Stimulated activated CD8-positive, alpha-beta memory T cell treated with anti-CD3 and anti-CD28 coated beads, Interleukin-2, amount 100 ng/mL, for 48 hours (primary cell): ENCODE data around the gene ADRA2C.

Source experiments
- DNase-seq, 2 donors: peaks; one replicate each; pipeline ENCODE4 v3.0.0-alpha.2; 2020; ENCODE audit warnings: low read depth in 2 of 2

Gene ADRA2C

GRCh38 chr4:3766036-3766784 lies at the start of gene ADRA2C:
TSS of gene ADRA2C (plus strand) at chr4:3766385. CDS start at chr4:3766607, 222 bp downstream.
- DNase-seq = no peak

GRCh38 chr4:3716631-3717235 lies 49.5 kb upstream of the ADRA2C start:
- no peak for DNase-seq

GRCh38 chr4:3717241-3717640 lies 48.9 kb upstream of the ADRA2C start:
- DNase-seq = no peak

- DNase-seq = no peak
These were observed 47.7 kb upstream of the ADRA2C start for GRCh38 chr4:3718462-3718861.

GRCh38 chr4:3719191-3719590 lies 47.0 kb upstream of the ADRA2C start:
- DNase-seq = no peak

- DNase-seq = no peak
These were observed 46.3 kb upstream of the ADRA2C start for GRCh38 chr4:3719836-3720235.

GRCh38 chr4:3720466-3720865 lies 45.7 kb upstream of the ADRA2C start:
- DNase-seq = no peak

- DNase-seq = no peak
These were observed 45.0 kb upstream of the ADRA2C start for GRCh38 chr4:3721186-3721585.

GRCh38 chr4:3721627-3722026 lies 44.6 kb upstream of the ADRA2C start:
- DNase-seq = no peak

GRCh38 chr4:3722446-3723231 lies 43.5 kb upstream of the ADRA2C start:
- DNase-seq = no peak

- DNase-seq = no peak
These were observed 42.9 kb upstream of the ADRA2C start for GRCh38 chr4:3723232-3723642.

- no peak for DNase-seq
These were observed 41.6 kb upstream of the ADRA2C start for GRCh38 chr4:3724319-3725231.

- no peak for DNase-seq
These were observed 40.0 kb upstream of the ADRA2C start for GRCh38 chr4:3725936-3726870.

GRCh38 chr4:3727847-3728469 lies 38.2 kb upstream of the ADRA2C start:
- DNase-seq = no peak

GRCh38 chr4:3729188-3729881 lies 36.9 kb upstream of the ADRA2C start:
- no peak for DNase-seq

GRCh38 chr4:3729882-3730226 lies 36.3 kb upstream of the ADRA2C start:
- no peak for DNase-seq

GRCh38 chr4:3730422-3731190 lies 35.6 kb upstream of the ADRA2C start:
- DNase-seq = no peak

- no peak for DNase-seq
These were observed 33.8 kb upstream of the ADRA2C start for GRCh38 chr4:3732076-3733028.
